GM10248 (cell line): ENCODE measurements around the gene TRMT2A.
A peak's percentile ranks its signal among the peaks of the same experiment; 100 is the strongest.

Experiments used
- CTCF ChIA-PET: fragments of 300-600 bp; sonication (Branson Sonifier 250); formaldehyde crosslinking; extraction: SDS; loops from one replicate; lab custom pipeline; 2021; ENCODE audit warnings: antibody characterized with exemption; lab: Yijun Ruan, JAX
- POLR2A ChIA-PET: fragments of 350-650 bp; sonication (Branson Sonifier 250); formaldehyde crosslinking; extraction: SDS; loops from one replicate; lab custom pipeline; 2020; ENCODE audit warnings: antibody characterized with exemption; lab: Yijun Ruan, JAX
- DNase-seq: peaks from one replicate; pipeline ENCODE4 v3.0.0; 2012; ENCODE audit errors: extremely low spot score
- CTCF ChIP-seq: IDR thresholded peaks from 2 replicates; pipeline ENCODE4 v1.5.1; 2012; ENCODE audit warnings: mild to moderate bottlenecking, low read depth; ENCODE audit errors: extremely low read depth, missing control alignments, control extremely low read depth

The TRMT2A gene

GRCh38 chr22:20111689-20112622, 5.1 kb downstream of the TRMT2A start:
- POLR2A ChIA-PET = no interaction called here
- CTCF ChIA-PET = interaction anchor here (0.7 to 1.6 kb wide), 3 partner anchors 17 to 142 kb away, joined by 3 to 4 read pairs (median 3); no protein-coding TSS in a partner anchor
- TF ChIP-seq CTCF = no peak
- DNase-seq = no peak

- POLR2A ChIA-PET = interaction anchor here (0.6 kb wide), 1 partner anchor 86 kb away, joined by 3 read pairs; no protein-coding TSS in a partner anchor
- peak; percentile 68 for DNase-seq
- no peak for TF ChIP-seq CTCF
- CTCF ChIA-PET = interaction anchor here (0.7 to 1.6 kb wide), 8 partner anchors 17 to 147 kb away, joined by 3 to 4 read pairs (median 3); no protein-coding TSS in a partner anchor
Observed at GRCh38 chr22:20111045-20111688, 5.9 kb downstream of the TRMT2A start.

GRCh38 chr22:20110359-20110985, 6.6 kb downstream of the TRMT2A start:
- ChIA-PET CTCF (interaction anchor here (0.8 to 1.3 kb wide), 5 partner anchors 16 to 146 kb away, joined by 3 to 4 read pairs (median 3); no protein-coding TSS in a partner anchor), POLR2A (no interaction called here)
- no peak for TF ChIP-seq CTCF
- DNase-seq = no peak

GRCh38 chr22:20109411-20110358, 7.3 kb downstream of the TRMT2A start:
- CTCF ChIA-PET = interaction anchor here (1.3 kb wide), 1 partner anchor 146 kb away, joined by 3 read pairs; no protein-coding TSS in a partner anchor
- POLR2A ChIA-PET = no interaction called here

GRCh38 chr22:20108757-20109230, 8.2 kb downstream of the TRMT2A start:
- POLR2A ChIA-PET = interaction anchor here (0.5 kb wide), 1 partner anchor 30 kb away, joined by 5 read pairs; no protein-coding TSS in a partner anchor
- no peak for TF ChIP-seq CTCF
- CTCF ChIA-PET = interaction anchor here (0.8 to 1.1 kb wide), 2 partner anchors 8 to 21 kb away, joined by 3 read pairs; partner anchors contain the start of gene TRMT2A

More at GRCh38 chr22:20109411-20110358, 7.3 kb downstream of the TRMT2A start:
- no peak for DNase-seq
- TF ChIP-seq CTCF = no peak

More at GRCh38 chr22:20108757-20109230, 8.2 kb downstream of the TRMT2A start:
- DNase-seq = no peak
